ENCODE results near the gene KCNJ6.

DNA sequence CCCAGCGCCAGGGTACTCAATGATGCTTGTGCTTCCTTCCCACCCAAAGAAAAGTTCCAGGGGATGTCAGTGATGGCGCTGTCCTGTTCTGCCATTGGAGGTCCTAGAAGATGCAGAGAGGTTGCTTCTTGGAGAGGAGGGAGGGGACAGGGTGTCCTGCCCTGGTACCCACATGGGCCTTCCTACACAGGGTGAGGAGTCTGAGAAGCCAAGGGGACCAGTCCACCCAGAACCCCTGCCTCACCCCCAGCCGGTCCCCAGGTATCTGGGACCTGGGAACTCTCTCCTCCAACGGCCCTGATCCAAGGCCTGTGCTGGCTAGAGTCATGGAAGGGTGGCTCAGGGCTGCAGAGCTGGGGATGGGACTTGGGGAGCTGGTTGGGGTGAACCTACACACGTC lies 259.4 kb downstream of the KCNJ6 start:
- TF ChIP-seq, protein P1, sequence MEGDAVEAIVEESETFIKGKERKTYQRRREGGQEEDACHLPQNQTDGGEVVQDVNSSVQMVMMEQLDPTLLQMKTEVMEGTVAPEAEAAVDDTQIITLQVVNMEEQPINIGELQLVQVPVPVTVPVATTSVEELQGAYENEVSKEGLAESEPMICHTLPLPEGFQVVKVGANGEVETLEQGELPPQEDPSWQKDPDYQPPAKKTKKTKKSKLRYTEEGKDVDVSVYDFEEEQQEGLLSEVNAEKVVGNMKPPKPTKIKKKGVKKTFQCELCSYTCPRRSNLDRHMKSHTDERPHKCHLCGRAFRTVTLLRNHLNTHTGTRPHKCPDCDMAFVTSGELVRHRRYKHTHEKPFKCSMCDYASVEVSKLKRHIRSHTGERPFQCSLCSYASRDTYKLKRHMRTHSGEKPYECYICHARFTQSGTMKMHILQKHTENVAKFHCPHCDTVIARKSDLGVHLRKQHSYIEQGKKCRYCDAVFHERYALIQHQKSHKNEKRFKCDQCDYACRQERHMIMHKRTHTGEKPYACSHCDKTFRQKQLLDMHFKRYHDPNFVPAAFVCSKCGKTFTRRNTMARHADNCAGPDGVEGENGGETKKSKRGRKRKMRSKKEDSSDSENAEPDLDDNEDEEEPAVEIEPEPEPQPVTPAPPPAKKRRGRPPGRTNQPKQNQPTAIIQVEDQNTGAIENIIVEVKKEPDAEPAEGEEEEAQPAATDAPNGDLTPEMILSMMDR (IDR thresholded peaks at IDR 0.05 in 4 of 5, conservative IDR thresholded peaks at IDR 0.05 in 1 of 5) = no peak
- no peak for TF ChIP-seq POLR2A (IDR thresholded peaks at IDR 0.05)
